Measurements from ENCODE around the gene SCAF4. TPM values are rescaled to one million over a fixed set of nuclear protein-coding genes. Genes with fewer than 3 reads are reported as not detected.

The SCAF4 gene
- total and polyA plus RNA-seq, 2 of the 8 experiments (the other 6 are each of a cell fraction or from before 2014, with no cell fraction given): 28.9 to 55.1 TPM

DNA sequence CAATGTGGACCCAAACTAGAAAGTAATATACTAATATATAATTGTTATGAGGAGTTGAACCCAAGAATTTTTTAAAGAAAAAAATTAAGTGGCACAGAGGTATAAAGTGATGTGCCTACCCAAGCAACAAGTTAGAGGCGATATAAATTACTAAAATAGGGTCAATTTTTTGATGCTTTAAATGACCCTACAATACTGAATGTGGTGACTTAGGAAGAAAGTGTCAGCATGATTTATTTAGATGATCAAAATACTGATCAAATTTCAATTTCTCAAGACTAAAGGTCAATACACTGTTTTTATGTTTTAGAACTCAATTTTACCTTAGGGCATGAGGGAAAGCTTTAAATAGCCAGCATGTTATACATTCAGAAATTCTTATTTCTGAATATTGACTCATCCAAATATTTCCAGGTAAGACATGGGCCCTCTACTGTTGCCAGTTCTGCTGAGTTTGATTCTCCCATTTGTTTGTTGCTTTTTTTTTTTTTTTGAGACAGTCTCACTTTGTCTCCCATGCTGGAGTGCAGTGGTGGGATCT lies 20.1 kb downstream of the SCAF4 start:
- Histone ChIP-seq H3K56ac (replicated peaks; ENCODE audit: insufficient read length, low read depth, low read length) (no peak overlapping the region), H3K36me3 (ENCODE audit: control insufficient read depth in 2 of 4, insufficient read depth in 4 of 4, low read length in 3 of 4) (no peaks in the 10 kb centered on the region), H3K23ac (ENCODE audit: insufficient read length) (no peak overlapping the region), H2AK5ac (ENCODE audit: low read depth, low read length) (no peak overlapping the region), H2AFZ (ENCODE audit: low read length) (no peak overlapping the region), H3K79me2 (ENCODE audit: control insufficient read depth in 1 of 2, insufficient read depth in 2 of 2, low read length in 2 of 2) (peaks cover 17 to 100% of the 10 kb centered on the region in 2 experiments), H4K8ac (ENCODE audit: extremely low read depth, insufficient read depth, low read length) (no peak overlapping the region), H3K4me1 (replicated peaks in 1 of 4; ENCODE audit: control insufficient read depth in 3 of 4, insufficient read depth in 4 of 4, low read length in 3 of 4) (peaks cover 0 to 17% (median 5%) of the 10 kb centered on the region in 4 experiments; a peak in 3 of 7 replicates), H2BK120ac (replicated peaks; ENCODE audit: low read depth, low read length) (no peak overlapping the region), H3K27ac (ENCODE audit: low read depth, low read length) (no peak overlapping the region), H2BK15ac (ENCODE audit: low read length) (no peak overlapping the region), H3K27me3 (replicated peaks in 1 of 4; ENCODE audit: control insufficient read depth in 3 of 4, extremely low read depth in 1 of 4, insufficient read depth in 3 of 4, low read length in 3 of 4) (no peaks in the 10 kb centered on the region), H3K14ac (ENCODE audit: insufficient read length) (no peak overlapping the region), H2BK20ac (ENCODE audit: low read length) (no peak overlapping the region), H4K20me1 (replicated peaks in 1 of 2; ENCODE audit: control insufficient read depth in 1 of 2, insufficient read depth in 2 of 2, low read length in 2 of 2) (peaks cover 16 to 27% of the 10 kb centered on the region in 2 experiments), H3K4me2 (ENCODE audit: insufficient read depth in 1 of 2, low read depth in 2 of 2, low read length in 2 of 2) (no peak overlapping the region), H3K4ac (replicated peaks; ENCODE audit: insufficient read length, low read depth, low read length) (no peak overlapping the region), H4K5ac (ENCODE audit: insufficient read length, low read depth, low read length) (no peak overlapping the region), H3K9ac (replicated peaks in 1 of 4; ENCODE audit: extremely low read depth in 1 of 4, low read depth in 3 of 4, low read length in 3 of 4) (no peak overlapping the region), H3K79me1 (ENCODE audit: low read depth, low read length) (0 out of 2 replicates have a peak, but pooled peaks cover 3% of the 10 kb centered on the region), H3K4me3 (ENCODE audit: extremely low read depth in 1 of 4, insufficient read depth in 2 of 4, low read depth in 3 of 4, low read length in 4 of 4) (no peak overlapping the region), H3K23me2 (ENCODE audit: low read depth, low read length) (no peaks in the 10 kb centered on the region), H2BK5ac (ENCODE audit: low read depth, low read length) (no peak overlapping the region), H3K18ac (ENCODE audit: extremely low read depth, low read length) (no peak overlapping the region), H2BK12ac (ENCODE audit: low read depth, low read length) (no peak overlapping the region), H4K91ac (replicated peaks; ENCODE audit: insufficient read length, low read length) (no peak overlapping the region), H3K9me3 (ENCODE audit: insufficient read depth in 2 of 2, low read depth in 1 of 2, low read length in 1 of 2) (no peaks in the 10 kb centered on the region)
- FAIRE-seq: no peak
- 75% methylated on average over 1 of the region's 1 CpG; no CpG with 5 or more reads in 1 of the 2 experiments for WGBS, 2 experiments (ENCODE audit: extremely low coverage in 1 of 2, insufficient coverage in 1 of 2, insufficient read length in 1 of 2, insufficient replicate concordance in 2 of 2, low coverage in 1 of 2, low lambda C conversion rate in 2 of 2, missing lambda C conversion rate in 1 of 2)
- ChIA-PET POLR2A (ENCODE audit: partially characterized antibody) (no interaction called here), CTCF (ENCODE audit: partially characterized antibody) (interaction anchor here (0.7 kb wide), 1 partner anchor 23 kb away, joined by 3 read pairs; no protein-coding TSS in a partner anchor)
- no peak for DNase-seq (ENCODE audit: low read depth in 1 of 2, low spot score in 2 of 2)
- TF ChIP-seq RNF2 (IDR thresholded peaks at IDR 0.05; ENCODE audit: borderline replicate concordance, low read depth, low read length, missing control alignments, poor library complexity, severe bottlenecking) (no peak), BRCA1 (IDR thresholded peaks at IDR 0.05; ENCODE audit: low read depth, low read length) (no peak)
